K562 (cell line): Measurements from ENCODE around the gene NPAS3. TPM values are rescaled to one million over a fixed set of nuclear protein-coding genes. Genes with fewer than 3 reads are reported as not detected.

Experiments used
- ATAC-seq: fragments of 200-7000 bp; cut with Tn5 transposase; 3 replicates; pipeline ENCODE4 v1.9.1; 2020; ENCODE audit warnings: moderate library complexity
- BruUV-seq: library from RNA; stranded (reverse); fragments of 400-500 nt; replicated peaks from 2 replicates; lab custom pipeline; 2021; lab: Mats Ljungman, UMichigan
- CTCF ChIA-PET: fragments of 300-600 bp; formaldehyde crosslinking; extraction: SDS; loops from one replicate; lab custom pipeline; 2021; ENCODE audit warnings: low intra/inter-chr PET ratio; lab: Yijun Ruan, JAX
- POLR2A ChIA-PET: fragments of 300-600, 350-650 bp; sonication (Branson Sonifier 250); formaldehyde crosslinking; extraction: SDS; loops from one replicate; lab custom pipeline; 2021; ENCODE audit warnings: antibody characterized with exemption, inconsistent platforms; lab: Yijun Ruan, JAX
- DNase-seq, 4 experiments: peaks; one replicate each; pipeline versions ENCODE4 v3.0.0 to v3.0.0-alpha.2; 2011 to 2018; ENCODE audit warnings: low spot score in 3 of 4, mixed read lengths in 3 of 4; ENCODE audit errors: extremely low read depth in 1 of 4
- FAIRE-seq: peaks from 2 replicates; lab custom pipeline; 2011; peaks lifted over from hg19 to GRCh38; lab: Jason Lieb, UNC
- H2AFZ ChIP-seq: 2 replicates; pipeline ENCODE4 v1.6.0; 2011; ENCODE audit warnings: low read depth, low read length, control low read depth, inconsistent platforms
- H3K27ac ChIP-seq: fragments of 200-600 bp; 3 replicates; pipeline ENCODE4 v1.8.0; 2011; ENCODE audit warnings: low read depth, mild to moderate bottlenecking, control low read depth, inconsistent platforms, low read length, moderate library complexity, mixed read lengths; ENCODE audit errors: extremely low read depth
- H3K27me3 ChIP-seq, 2 experiments: fragments of 300-600 bp in 1 of 2; 2 replicates in 1 of 2; 3 replicates in 1 of 2; pipeline versions ENCODE4 v1.6.0 to v1.8.0; 2011; ENCODE audit warnings: inconsistent platforms in 2 of 2, low read length in 2 of 2, mild to moderate bottlenecking in 1 of 2, mixed read lengths in 1 of 2, moderate library complexity in 1 of 2; ENCODE audit not compliant: control insufficient read depth in 2 of 2, insufficient read depth in 2 of 2
- H3K36me3 ChIP-seq: fragments of 300-600 bp; 3 replicates; pipeline ENCODE4 v1.8.0; 2011; ENCODE audit warnings: mild to moderate bottlenecking, low read length, inconsistent platforms; ENCODE audit not compliant: control insufficient read depth, insufficient read depth
- H3K4me1 ChIP-seq, 2 experiments: fragments of 200-600 bp in 1 of 2; replicated peaks in 1 of 2; 2 replicates in 1 of 2; 3 replicates in 1 of 2; pipeline versions ENCODE4 v1.5.1 to v1.8.0; 2011; ENCODE audit warnings: inconsistent platforms in 2 of 2, low read length in 2 of 2, mild to moderate bottlenecking in 1 of 2, mixed read lengths in 1 of 2, moderate library complexity in 1 of 2; ENCODE audit not compliant: control insufficient read depth in 2 of 2, insufficient read depth in 2 of 2
- H3K4me2 ChIP-seq: 2 replicates; pipeline ENCODE4 v1.6.1; 2011; ENCODE audit warnings: low read length, control low read depth, inconsistent platforms, mixed read lengths; ENCODE audit not compliant: insufficient read depth
- H3K4me3 ChIP-seq: fragments of 200-600 bp; sonication (generic), shearing (Covaris generic); 2 replicates; pipeline ENCODE4 v1.5.1; 2016; ENCODE audit warnings: control low read depth, inconsistent platforms
- H3K79me2 ChIP-seq: fragments of 200-600 bp; 3 replicates; pipeline ENCODE4 v1.8.0; 2011; ENCODE audit warnings: low read length, inconsistent platforms; ENCODE audit not compliant: control insufficient read depth, insufficient read depth
- H3K9ac ChIP-seq, 2 experiments: 2 replicates each; pipeline versions ENCODE4 v1.6.0 to v1.6.1; 2011; ENCODE audit warnings: low read depth in 2 of 2, low read length in 2 of 2, control low read depth in 1 of 2, inconsistent platforms in 1 of 2, mild to moderate bottlenecking in 1 of 2, mixed read lengths in 1 of 2; ENCODE audit not compliant: insufficient read depth in 1 of 2
- H3K9me1 ChIP-seq: one replicate; pipeline ENCODE4 v1.6.0; 2011; ENCODE audit warnings: inconsistent platforms, mild to moderate bottlenecking, low read length, moderate library complexity; ENCODE audit not compliant: control insufficient read depth, insufficient read depth
- H3K9me3 ChIP-seq: replicated peaks from 2 replicates; pipeline ENCODE4 v1.5.1; 2011; ENCODE audit warnings: low read depth, low read length, inconsistent platforms; ENCODE audit not compliant: control insufficient read depth, insufficient read depth
- H4K20me1 ChIP-seq: replicated peaks from 2 replicates; pipeline ENCODE4 v1.6.1; 2011; ENCODE audit warnings: low read length, inconsistent platforms, mixed read lengths; ENCODE audit not compliant: control insufficient read depth, insufficient read depth
- CBFA2T3 ChIP-seq: fragments of 450-650 bp; IDR thresholded peaks from 2 replicates; pipeline ENCODE4 v1.6.1; 2017
- IFI16 ChIP-seq: fragments of 250-450 bp; sonication (Bioruptor Pico); IDR thresholded peaks from 2 replicates; pipeline ENCODE4 v2.1.2; 2022; ENCODE audit warnings: mild to moderate bottlenecking, inconsistent platforms
- KLF16 ChIP-seq: IDR thresholded peaks from 2 replicates; pipeline ENCODE4 v1.6.1; 2016; ENCODE audit warnings: antibody characterized with exemption
- NFXL1 ChIP-seq: fragments of 450-650 bp; formaldehyde crosslinking; IDR thresholded peaks from 2 replicates; pipeline ENCODE4 v1.4.0; 2021; ENCODE audit warnings: mild to moderate bottlenecking
- PCBP1 ChIP-seq: fragments of 200-400 bp; formaldehyde crosslinking; IDR thresholded peaks from 2 replicates; pipeline ENCODE4 v1.6.1; 2018; ENCODE audit warnings: mild to moderate bottlenecking, low read depth, low read length; ENCODE audit not compliant: poor library complexity, severe bottlenecking
- POU5F1 ChIP-seq: fragments of 150-350 bp; IDR thresholded peaks from 2 replicates; pipeline ENCODE4 v1.6.1; 2014; ENCODE audit warnings: borderline replicate concordance, low read length, low read depth, mild to moderate bottlenecking; ENCODE audit not compliant: partially characterized antibody
- PTRF ChIP-seq: fragments of 450-650 bp; IDR thresholded peaks from 2 replicates; pipeline ENCODE4 v1.6.1; 2016; ENCODE audit warnings: mild to moderate bottlenecking, missing genetic modification characterization, missing compliant biosample characterization
- SNIP1 ChIP-seq: fragments of 450-650 bp; IDR thresholded peaks from 2 replicates; pipeline ENCODE4 v1.7.1; 2017; ENCODE audit warnings: low read depth, mild to moderate bottlenecking
- TEAD4 ChIP-seq, 2 experiments: sonication (generic) in 1 of 2; formaldehyde crosslinking in 1 of 2; IDR thresholded peaks; 2 replicates each; pipeline versions ENCODE4 v1.6.1 to v1.8.0; 2012 to 2022; ENCODE audit warnings: borderline replicate concordance in 1 of 2, inconsistent platforms in 1 of 2, low read length in 1 of 2, mild to moderate bottlenecking in 1 of 2, missing genetic modification reagents in 1 of 2
- ZBED1 ChIP-seq: IDR thresholded peaks from 2 replicates; pipeline ENCODE4 v1.6.1; 2014
- ZKSCAN8 ChIP-seq: fragments of 200-800 bp; sonication (Bioruptor generic); IDR thresholded peaks from 2 replicates; pipeline ENCODE4 v1.6.1; 2016; ENCODE audit warnings: missing genetic modification characterization, missing compliant biosample characterization
- ZNF12 ChIP-seq: sonication (generic); formaldehyde crosslinking; IDR thresholded peaks from 2 replicates; pipeline ENCODE4 v1.4.0; 2020; ENCODE audit warnings: mild to moderate bottlenecking, missing genetic modification reagents
- ZNF263 ChIP-seq: sonication (generic); formaldehyde crosslinking; IDR thresholded peaks from 2 replicates; pipeline ENCODE4 v1.8.0; 2022; ENCODE audit warnings: mild to moderate bottlenecking, missing genetic modification reagents, borderline replicate concordance
- ZNF408 ChIP-seq: fragments of 250-450 bp; sonication (Bioruptor Pico); IDR thresholded peaks from 2 replicates; pipeline ENCODE4 v1.4.0; 2020; ENCODE audit warnings: low read depth, mild to moderate bottlenecking, moderate library complexity
- WGBS: fragments of 100-300 bp; shearing (Covaris generic); methylation state at CpG from one replicate; pipeline ENCODE4 v1.1.6; 2016; ENCODE audit warnings: low coverage, mixed read lengths; ENCODE audit not compliant: insufficient coverage; ENCODE audit errors: missing lambda C conversion rate; 5-methylcytosine and 5-hydroxymethylcytosine counted together
- in situ Hi-C: fragments of 300-500 bp; cut with MboI; formaldehyde crosslinking; loops from 4 replicates; pipeline ENCODE4 v1.15.0; 2018; ENCODE audit warnings: inconsistent platforms, mixed read lengths
- intact Hi-C: fragments of 100-400 bp; cut with micrococcal nuclease; formaldehyde crosslinking; loops from 2 replicates; pipeline ENCODE4 v1.14.2; 2022
- polyA plus RNA-seq, 8 experiments: library from polyadenylated mRNA; depleted of rRNA in 4 of 8; stranded (reverse) in 5 of 8; unstranded in 3 of 8; fragments of >200 nt; fragmentation: Nextera tagmentation in 2 of 8; fragmentation: Illumina TruSeq in 1 of 8; extraction: Ambion mirVana in 2 of 8; extraction: Trizol in 1 of 8; gene quantifications; 2 replicates each; pipeline versions ENCODE4 v1.2.1 to v1.2.3, GENCODE V29; 2011 to 2014; ENCODE audit warnings: inconsistent platforms in 1 of 8, missing spikeins in 1 of 8
- total RNA-seq, 7 experiments: library from RNA; depleted of rRNA in 6 of 7; stranded (reverse); fragments of >200 nt in 6 of 7; fragmentation: Illumina TruSeq in 2 of 7; extraction: Trizol in 2 of 7; gene quantifications; 2 replicates each; pipeline versions ENCODE4 v1.2.1 to v1.2.3, GENCODE V29; 2011 to 2021; ENCODE audit warnings: low replicate concordance in 1 of 7
- TF ChIP-seq, protein P1 (sequence below): sonication (generic); formaldehyde crosslinking; IDR thresholded peaks from 2 replicates; pipeline ENCODE4 v1.8.0; 2022; ENCODE audit warnings: mild to moderate bottlenecking, missing genetic modification reagents
- TF ChIP-seq, protein P2 (sequence below): sonication (generic); formaldehyde crosslinking; IDR thresholded peaks from 2 replicates; pipeline ENCODE4 v1.8.0; 2022; ENCODE audit warnings: mild to moderate bottlenecking, missing genetic modification reagents
- TF ChIP-seq, protein P3 (sequence below): fragments of 250-450 bp; sonication (Bioruptor Pico); IDR thresholded peaks from 2 replicates; pipeline ENCODE4 v1.5.0; 2022; ENCODE audit warnings: mild to moderate bottlenecking
- TF ChIP-seq, protein P4 (sequence below): fragments of 450-650 bp; formaldehyde crosslinking; IDR thresholded peaks from 2 replicates; pipeline ENCODE4 v1.4.0; 2020; ENCODE audit warnings: mild to moderate bottlenecking, moderate library complexity

The NPAS3 gene
- total and polyA plus RNA-seq, 9 of the 15 experiments (the other 6 are each of a cell fraction or from before 2014, with no cell fraction given), result 0.04 TPM; not detected in 8

DNA sequence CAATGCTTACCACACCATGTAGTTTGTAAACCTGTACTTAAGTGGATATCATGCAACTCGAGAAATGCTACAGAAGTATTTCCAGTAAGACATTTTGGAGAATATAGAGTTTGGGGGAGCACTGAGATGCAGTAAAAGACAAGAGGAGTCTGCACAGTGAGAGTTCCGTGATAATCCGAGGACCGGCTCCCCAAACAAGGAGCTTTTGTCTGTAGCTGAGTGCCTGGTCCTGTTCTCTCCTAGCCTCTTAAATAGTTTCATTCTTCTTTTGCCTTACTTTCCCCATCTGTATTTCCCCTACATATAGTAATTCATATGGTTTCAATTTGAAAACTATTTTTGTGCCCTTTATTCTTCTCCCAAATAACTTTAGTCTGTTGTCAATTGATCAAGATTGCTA is 648.1 kb downstream of the NPAS3 start:
- no peak for FAIRE-seq
- POLR2A ChIA-PET, result no interaction called here

More for the DNA sequence above, 648.1 kb downstream of the NPAS3 start:
- 24% methylated on average over 4 of the region's 4 CpGs for WGBS
- CTCF ChIA-PET, result no interaction called here
- Histone ChIP-seq H2AFZ (no peak overlapping the region), H3K4me3 (no peak overlapping the region), H4K20me1 (no peaks in the 10 kb centered on the region), H3K4me2 (no peak overlapping the region), H3K9ac (no peak overlapping the region), H3K79me2 (no peaks in the 10 kb centered on the region), H3K4me1 (no peaks in the 10 kb centered on the region), H3K36me3 (no peaks in the 10 kb centered on the region), H3K27me3 (no peaks in the 10 kb centered on the region), H3K27ac (no peak overlapping the region), H3K9me1 (no peaks in the 10 kb centered on the region), H3K9me3 (no peaks in the 10 kb centered on the region)
- ATAC-seq, result no peak
- no peak for DNase-seq
- BruUV-seq, result no TSS peak
- in situ Hi-C loops (no loop called here), intact Hi-C loops (no loop called here)
- TF ChIP-seq ZNF263 (CRISPR knock-in tag) (no peak), ZNF408 (CRISPR knock-in tag) (no peak), NFXL1 (CRISPR knock-in tag) (no peak), ZKSCAN8 (CRISPR knock-in tag) (no peak), POU5F1 (no peak), ZNF12 (no peak), PCBP1 (no peak), PTRF (tag) (no peak), ZBED1 (no peak), TEAD4 (IDR thresholded peaks at IDR 0.05; ENCODE audit: low read length) (no peak), TEAD4 (CRISPR knock-in tag; IDR thresholded peaks at IDR 0.05; ENCODE audit: borderline replicate concordance) (no peak), IFI16 (CRISPR knock-in tag) (no peak), SNIP1 (no peak), CBFA2T3 (no peak), KLF16 (no peak)
- TF ChIP-seq, protein P1, sequence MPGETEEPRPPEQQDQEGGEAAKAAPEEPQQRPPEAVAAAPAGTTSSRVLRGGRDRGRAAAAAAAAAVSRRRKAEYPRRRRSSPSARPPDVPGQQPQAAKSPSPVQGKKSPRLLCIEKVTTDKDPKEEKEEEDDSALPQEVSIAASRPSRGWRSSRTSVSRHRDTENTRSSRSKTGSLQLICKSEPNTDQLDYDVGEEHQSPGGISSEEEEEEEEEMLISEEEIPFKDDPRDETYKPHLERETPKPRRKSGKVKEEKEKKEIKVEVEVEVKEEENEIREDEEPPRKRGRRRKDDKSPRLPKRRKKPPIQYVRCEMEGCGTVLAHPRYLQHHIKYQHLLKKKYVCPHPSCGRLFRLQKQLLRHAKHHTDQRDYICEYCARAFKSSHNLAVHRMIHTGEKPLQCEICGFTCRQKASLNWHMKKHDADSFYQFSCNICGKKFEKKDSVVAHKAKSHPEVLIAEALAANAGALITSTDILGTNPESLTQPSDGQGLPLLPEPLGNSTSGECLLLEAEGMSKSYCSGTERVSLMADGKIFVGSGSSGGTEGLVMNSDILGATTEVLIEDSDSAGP (CRISPR knock-in tag), result no peak
- TF ChIP-seq, protein P2, sequence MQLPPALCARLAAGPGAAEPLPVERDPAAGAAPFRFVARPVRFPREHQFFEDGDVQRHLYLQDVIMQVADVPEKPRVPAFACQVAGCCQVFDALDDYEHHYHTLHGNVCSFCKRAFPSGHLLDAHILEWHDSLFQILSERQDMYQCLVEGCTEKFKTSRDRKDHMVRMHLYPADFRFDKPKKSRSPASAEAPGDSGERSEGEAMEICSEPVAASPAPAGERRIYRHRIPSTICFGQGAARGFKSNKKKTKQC, result no peak
- TF ChIP-seq, protein P3, sequence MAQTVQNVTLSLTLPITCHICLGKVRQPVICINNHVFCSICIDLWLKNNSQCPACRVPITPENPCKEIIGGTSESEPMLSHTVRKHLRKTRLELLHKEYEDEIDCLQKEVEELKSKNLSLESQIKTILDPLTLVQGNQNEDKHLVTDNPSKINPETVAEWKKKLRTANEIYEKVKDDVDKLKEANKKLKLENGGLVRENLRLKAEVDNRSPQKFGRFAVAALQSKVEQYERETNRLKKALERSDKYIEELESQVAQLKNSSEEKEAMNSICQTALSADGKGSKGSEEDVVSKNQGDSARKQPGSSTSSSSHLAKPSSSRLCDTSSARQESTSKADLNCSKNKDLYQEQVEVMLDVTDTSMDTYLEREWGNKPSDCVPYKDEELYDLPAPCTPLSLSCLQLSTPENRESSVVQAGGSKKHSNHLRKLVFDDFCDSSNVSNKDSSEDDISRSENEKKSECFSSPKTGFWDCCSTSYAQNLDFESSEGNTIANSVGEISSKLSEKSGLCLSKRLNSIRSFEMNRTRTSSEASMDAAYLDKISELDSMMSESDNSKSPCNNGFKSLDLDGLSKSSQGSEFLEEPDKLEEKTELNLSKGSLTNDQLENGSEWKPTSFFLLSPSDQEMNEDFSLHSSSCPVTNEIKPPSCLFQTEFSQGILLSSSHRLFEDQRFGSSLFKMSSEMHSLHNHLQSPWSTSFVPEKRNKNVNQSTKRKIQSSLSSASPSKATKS, result no peak
- TF ChIP-seq, protein P4, sequence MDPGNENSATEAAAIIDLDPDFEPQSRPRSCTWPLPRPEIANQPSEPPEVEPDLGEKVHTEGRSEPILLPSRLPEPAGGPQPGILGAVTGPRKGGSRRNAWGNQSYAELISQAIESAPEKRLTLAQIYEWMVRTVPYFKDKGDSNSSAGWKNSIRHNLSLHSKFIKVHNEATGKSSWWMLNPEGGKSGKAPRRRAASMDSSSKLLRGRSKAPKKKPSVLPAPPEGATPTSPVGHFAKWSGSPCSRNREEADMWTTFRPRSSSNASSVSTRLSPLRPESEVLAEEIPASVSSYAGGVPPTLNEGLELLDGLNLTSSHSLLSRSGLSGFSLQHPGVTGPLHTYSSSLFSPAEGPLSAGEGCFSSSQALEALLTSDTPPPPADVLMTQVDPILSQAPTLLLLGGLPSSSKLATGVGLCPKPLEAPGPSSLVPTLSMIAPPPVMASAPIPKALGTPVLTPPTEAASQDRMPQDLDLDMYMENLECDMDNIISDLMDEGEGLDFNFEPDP, result no peak
